Gastroesophageal sphincter (tissue), 4 donors: ENCODE results near the gene CCDC177. TPM values are rescaled to one million over a fixed set of nuclear protein-coding genes. Genes with fewer than 3 reads are reported as not detected.

ENCODE experiments used
- ATAC-seq: fragments of 150-250 bp; one replicate; pipeline ENCODE4 v1.9.1; 2016; ENCODE audit warnings: mild to moderate bottlenecking, moderate library complexity
- H3K27ac ChIP-seq, 4 donors: fragments of 200-600 bp; sonication (generic) in 3 of 4; 1 replicate in 3 of 4; 2 replicates in 1 of 4; pipeline ENCODE4 v1.5.1; 2016 to 2019
- H3K27me3 ChIP-seq: fragments of 200-600 bp; sonication (generic); one replicate; pipeline ENCODE4 v1.5.1; 2019
- H3K36me3 ChIP-seq, 2 donors: fragments of 200-600 bp; sonication (generic); one replicate each; pipeline ENCODE4 v1.5.1; 2019; ENCODE audit warnings: control low read depth in 1 of 2
- H3K4me1 ChIP-seq, 3 donors: fragments of 200-600 bp; sonication (generic); 1 replicate in 2 of 3; 2 replicates in 1 of 3; pipeline ENCODE4 v1.5.1; 2016 to 2019; ENCODE audit warnings: control low read depth in 2 of 3
- H3K4me3 ChIP-seq, 2 donors: fragments of 200-600 bp; sonication (generic); one replicate each; pipeline ENCODE4 v1.5.1; 2019; ENCODE audit warnings: mild to moderate bottlenecking in 1 of 2, moderate library complexity in 1 of 2
- H3K9me3 ChIP-seq, 3 donors: fragments of 200-600 bp; sonication (generic); one replicate each; pipeline ENCODE4 v1.5.1; 2017 to 2019; ENCODE audit warnings: control low read depth in 2 of 3
- CTCF ChIP-seq, 4 experiments: fragments of 200-600 bp in 2 of 4; fragments of 450-650 bp in 2 of 4; sonication (generic) in 1 of 4; IDR thresholded peaks; one replicate each; pipeline ENCODE4 v1.5.1; 2017 to 2019; ENCODE audit warnings: antibody characterized with exemption in 4 of 4, mild to moderate bottlenecking in 2 of 4, moderate library complexity in 2 of 4
- EP300 ChIP-seq: sonication (generic); formaldehyde crosslinking; IDR thresholded peaks from one replicate; pipeline ENCODE4 v1.6.1; 2017; ENCODE audit warnings: antibody characterized with exemption, mild to moderate bottlenecking
- POLR2A ChIP-seq, 2 donors: fragments of 450-650 bp; IDR thresholded peaks; one replicate each; pipeline ENCODE4 v1.6.1; 2017; ENCODE audit warnings: antibody characterized with exemption in 2 of 2, mild to moderate bottlenecking in 2 of 2, moderate library complexity in 1 of 2
- POLR2AphosphoS5 ChIP-seq: sonication (generic); formaldehyde crosslinking; IDR thresholded peaks from one replicate; pipeline ENCODE4 v1.6.1; 2017; ENCODE audit warnings: antibody characterized with exemption
- WGBS, 2 donors: methylation state at CpG; one replicate each; pipeline ENCODE4 v1.1.5; 2018; ENCODE audit warnings: low coverage in 1 of 2; 5-methylcytosine and 5-hydroxymethylcytosine counted together
- total RNA-seq, 4 donors: library from RNA; depleted of rRNA; stranded (reverse); fragments of >200 nt; gene quantifications; one replicate each; pipeline ENCODE4 v1.1.0, GENCODE V29; 2016

Gene CCDC177
- total RNA-seq, 4 donors from 2014 or later: not detected

- WGBS, 2 donors: 40 to 46% methylated on average over 5 of the region's 5 CpGs
- H3K4me3 ChIP-seq: peak overlapping the region in 1 of 2 donors; percentile 28
- H3K4me1 ChIP-seq: peaks cover 0 to 41% (median 26%) of the 10 kb centered on the region in 3 donors
- no peaks in the 10 kb centered on the region for H3K9me3 ChIP-seq
- peaks cover 76% of the 10 kb centered on the region for H3K27me3 ChIP-seq
- no peak overlapping the region for H3K27ac ChIP-seq
- ATAC-seq: no peak
- no peaks in the 10 kb centered on the region for H3K36me3 ChIP-seq
- TF ChIP-seq POLR2A (IDR thresholded peaks at IDR 0.05): no peak
- TF ChIP-seq POLR2AphosphoS5: no peak
- TF ChIP-seq EP300: no peak
- TF ChIP-seq CTCF (IDR thresholded peaks at IDR 0.05): no peak
Measured at GRCh38 chr14:69574954-69575295, 254 bp upstream of the CCDC177 start.

- Histone ChIP-seq H3K36me3 (no peaks in the 10 kb centered on the region), H3K27me3 (peaks cover 87% of the 10 kb centered on the region), H3K9me3 (no peaks in the 10 kb centered on the region), H3K4me1 (peaks cover 0 to 41% (median 26%) of the 10 kb centered on the region in 3 donors), H3K4me3 (peak overlapping the region in 1 of 2 donors; percentile 54), H3K27ac (no peak overlapping the region)
- TF ChIP-seq EP300 (no peak), POLR2A (IDR thresholded peaks at IDR 0.05) (no peak), CTCF (IDR thresholded peaks at IDR 0.05) (no peak), POLR2AphosphoS5 (no peak)
- ATAC-seq: no peak
- WGBS, 2 donors: no CpG with 5 or more reads among the region's 15 CpGs
Measured at GRCh38 chr14:69573831-69574262, 824 bp downstream of the CCDC177 start.

GRCh38 chr14:69573205-69573830 is 1.4 kb downstream of the CCDC177 start:
- H3K9me3 ChIP-seq: no peaks in the 10 kb centered on the region
- peak overlapping the region in 1 of 2 donors; percentile 54 for H3K4me3 ChIP-seq
- TF ChIP-seq POLR2A (IDR thresholded peaks at IDR 0.05): no peak
- TF ChIP-seq CTCF (IDR thresholded peaks at IDR 0.05): no peak
- no peak for TF ChIP-seq EP300
- no peak for TF ChIP-seq POLR2AphosphoS5
- no peak for ATAC-seq
- H3K4me1 ChIP-seq: peaks cover 0 to 41% (median 26%) of the 10 kb centered on the region in 3 donors
- peaks cover 92% of the 10 kb centered on the region for H3K27me3 ChIP-seq
- 20% methylated on average over 13 of the region's 51 CpGs; no CpG with 5 or more reads in 1 of the 2 donors for WGBS, 2 donors
- no peak overlapping the region for H3K27ac ChIP-seq
- H3K36me3 ChIP-seq: no peaks in the 10 kb centered on the region

- H3K36me3 ChIP-seq: no peaks in the 10 kb centered on the region
- peak overlapping the region in 1 of 2 donors; percentile 54 for H3K4me3 ChIP-seq
- ATAC-seq: no peak
- WGBS, 2 donors: no CpG with 5 or more reads among the region's 40 CpGs
- no peak overlapping the region for H3K27ac ChIP-seq
- peaks cover 0 to 41% (median 26%) of the 10 kb centered on the region in 3 donors for H3K4me1 ChIP-seq
- no peak for TF ChIP-seq POLR2A (IDR thresholded peaks at IDR 0.05)
- no peak for TF ChIP-seq POLR2AphosphoS5
- TF ChIP-seq CTCF (IDR thresholded peaks at IDR 0.05): no peak
- TF ChIP-seq EP300: no peak
- H3K9me3 ChIP-seq: no peaks in the 10 kb centered on the region
- H3K27me3 ChIP-seq: peaks cover 98% of the 10 kb centered on the region
Measured at GRCh38 chr14:69572841-69573135, 1.9 kb downstream of the CCDC177 start.
